ENCODE data around the gene OPRL1.

Gene OPRL1

GRCh38 chr20:64072498-64073063 is 7.3 kb upstream of the OPRL1 start:
- no peak for DNase-seq

GRCh38 chr20:64073476-64074183 is 6.3 kb upstream of the OPRL1 start:
- no peak for DNase-seq

- no peak for DNase-seq
These were observed 5.6 kb upstream of the OPRL1 start for GRCh38 chr20:64074184-64074789.

- no peak for DNase-seq
These were observed 4.9 kb upstream of the OPRL1 start for GRCh38 chr20:64074963-64075362.

- no peak for DNase-seq
These were observed 4.3 kb upstream of the OPRL1 start for GRCh38 chr20:64075556-64075955.

- DNase-seq, result no peak
These were observed 3.6 kb upstream of the OPRL1 start for GRCh38 chr20:64076061-64076997.

- no peak for DNase-seq
These were observed 2.8 kb upstream of the OPRL1 start for GRCh38 chr20:64077094-64077493.

- no peak for DNase-seq
These were observed 2.4 kb upstream of the OPRL1 start for GRCh38 chr20:64077541-64077875.

- no peak for DNase-seq
These were observed 1.9 kb upstream of the OPRL1 start for GRCh38 chr20:64077876-64078551.

GRCh38 chr20:64078934-64079272 is 979 bp upstream of the OPRL1 start:
- no peak for DNase-seq

- peak; percentile 66 to 71 (median 68) for DNase-seq
These were observed 439 bp upstream of the OPRL1 start, which contains the start of gene RGS19 for GRCh38 chr20:64079273-64080012. RGS19 (minus strand) TSS chr20:64079518; CDS start chr20:64076886, 2,632 bp downstream.

GRCh38 chr20:64080813-64081623 is 1.1 kb downstream of the OPRL1 start:
- no peak for DNase-seq

- no peak for DNase-seq
These were observed 1.7 kb downstream of the OPRL1 start for GRCh38 chr20:64081624-64081964.

- no peak for DNase-seq
These were observed 2.3 kb downstream of the OPRL1 start for GRCh38 chr20:64082126-64082731.

GRCh38 chr20:64082820-64083377 is 3.0 kb downstream of the OPRL1 start:
- DNase-seq, result peak in 1 of 3 experiments; percentile 50

GRCh38 chr20:64083378-64083803 is 3.5 kb downstream of the OPRL1 start:
- peak; percentile 84 to 89 (median 85) for DNase-seq

- DNase-seq, result peak in 2 of 3 experiments; percentile 69 to 72
These were observed 4.2 kb downstream of the OPRL1 start, which contains the start of gene LKAAEAR1 for GRCh38 chr20:64083804-64084684. LKAAEAR1 (minus strand) TSS chr20:64084398; CDS start chr20:64084219, 179 bp downstream.

- peak in 2 of 3 experiments; percentile 67 to 69 for DNase-seq
These were observed 4.8 kb downstream of the OPRL1 start for GRCh38 chr20:64084685-64085152.

- no peak for DNase-seq
These were observed 6.9 kb downstream of the OPRL1 start for GRCh38 chr20:64086801-64087200.

Data from NCI-H1417 (cell line).